HG03565 (cell line): ENCODE data around the gene SEC23IP.
"Not testable (repeated sequence)": the region's sequence is repeated elsewhere in the genome, so short reads cannot be mapped to it uniquely, and the experiment has no call there.

Experiments
- ATAC-seq: cut with Tn5 transposase; IDR thresholded peaks from one replicate; pipeline ENCODE4 v1.9.1; 2021; ENCODE audit warnings: mild to moderate bottlenecking, moderate library complexity; ENCODE audit not compliant: unreplicated experiment

Gene SEC23IP

DNA sequence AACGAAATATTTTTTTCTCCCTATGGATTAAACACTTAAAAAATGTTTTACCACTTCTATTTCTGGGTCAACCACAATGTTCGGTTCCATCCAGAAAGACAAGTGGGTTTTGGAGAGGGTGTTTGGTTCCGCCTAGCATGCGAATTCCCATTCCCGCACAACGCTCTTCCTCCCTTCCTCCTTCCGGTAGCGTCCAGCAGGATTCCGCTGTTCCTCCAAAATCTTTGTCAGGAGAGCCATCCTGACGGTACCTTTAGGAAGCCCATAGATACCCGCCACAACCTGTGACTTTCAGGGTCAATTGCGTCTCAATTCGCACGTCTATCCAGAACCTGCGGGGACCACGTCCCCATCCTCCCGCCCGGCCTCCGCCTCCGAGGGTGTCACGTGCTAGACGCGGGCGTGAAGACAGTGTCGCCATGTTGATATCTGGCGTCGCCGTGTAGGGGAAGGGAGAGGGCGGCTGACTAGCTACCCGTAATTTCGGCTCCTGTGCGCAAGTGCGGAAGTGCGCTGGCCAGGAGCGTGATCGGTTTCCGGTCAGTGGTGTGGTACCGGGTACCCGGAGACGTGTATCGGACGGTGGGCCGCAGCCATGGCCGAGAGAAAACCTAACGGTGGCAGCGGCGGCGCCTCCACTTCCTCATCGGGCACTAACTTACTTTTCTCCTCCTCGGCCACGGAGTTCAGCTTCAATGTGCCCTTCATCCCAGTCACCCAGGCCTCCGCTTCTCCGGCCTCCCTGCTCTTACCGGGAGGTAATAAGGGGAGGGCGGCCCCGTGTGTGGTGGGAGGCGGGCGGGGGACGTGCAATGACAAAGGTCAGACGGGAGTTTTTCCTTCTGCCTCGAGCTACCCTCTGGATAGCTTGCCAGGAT, at the start of gene SEC23IP:
TSS of gene SEC23IP (plus strand) at position 543 of the 878 bp plus-strand sequence. CDS start at position 596, 53 bp downstream.
- peak; percentile 99 for ATAC-seq

DNA sequence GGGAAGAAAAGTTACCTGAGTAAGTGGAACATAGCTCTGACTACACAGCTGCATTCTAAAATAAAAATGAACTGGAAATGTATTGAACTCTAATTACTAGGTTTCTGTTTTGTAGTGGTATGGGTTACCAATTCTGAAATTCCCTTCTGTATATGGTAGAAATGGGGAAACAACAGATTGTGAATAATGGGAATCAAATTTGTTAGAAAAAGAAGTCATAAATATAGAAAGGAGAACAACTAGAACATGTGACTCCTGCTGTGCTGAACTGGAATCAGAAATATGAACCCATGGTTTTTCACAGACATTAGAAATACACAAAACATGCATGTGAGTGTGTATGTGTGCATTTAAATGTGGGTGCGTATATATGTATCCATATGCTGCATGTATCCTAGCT, 46.9 kb upstream of the SEC23IP start:
- no peak for ATAC-seq

- no peak for ATAC-seq
These were observed 43.3 kb upstream of the SEC23IP start for GRCh38 chr10:119849031-119849789.

DNA sequence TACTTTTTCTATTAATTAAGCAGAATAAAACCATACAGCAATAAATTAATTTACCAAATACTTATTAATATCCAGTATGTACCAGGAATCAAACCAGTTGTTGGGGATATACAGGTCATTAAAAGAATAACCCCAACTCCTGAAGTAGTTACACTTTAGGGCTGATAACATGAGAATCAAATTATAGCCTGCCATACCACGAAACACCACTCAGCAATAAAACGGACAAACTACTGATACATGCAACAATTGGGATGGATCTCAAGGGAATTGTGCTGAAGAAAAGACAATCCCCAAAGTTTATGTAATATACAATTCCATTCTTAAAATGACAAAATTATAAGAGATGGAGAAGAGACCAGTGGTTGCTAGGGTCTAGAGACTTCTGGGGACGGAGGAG, 42.6 kb upstream of the SEC23IP start:
- no peak for ATAC-seq

DNA sequence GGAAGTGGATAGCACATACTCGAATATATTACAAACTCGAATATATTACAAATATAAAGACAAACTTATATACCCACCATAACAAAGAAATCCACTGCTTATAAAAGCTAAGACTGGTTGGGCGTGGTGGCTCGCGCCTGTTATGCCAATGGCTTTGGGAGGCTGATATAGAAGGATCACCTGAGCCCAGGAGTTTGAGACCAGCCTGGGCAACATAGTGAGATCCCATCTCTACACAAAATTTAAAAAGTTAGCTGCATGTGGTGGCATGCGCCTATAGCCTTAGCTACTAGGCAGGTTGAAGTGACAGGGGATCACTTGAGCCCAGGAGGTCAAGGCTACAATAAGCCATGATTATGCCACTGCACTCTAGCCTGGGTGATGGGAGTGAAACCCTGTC, 40.3 kb upstream of the SEC23IP start:
- no peak for ATAC-seq

- no peak for ATAC-seq
These were observed 39.7 kb upstream of the SEC23IP start for GRCh38 chr10:119852822-119853221.

DNA sequence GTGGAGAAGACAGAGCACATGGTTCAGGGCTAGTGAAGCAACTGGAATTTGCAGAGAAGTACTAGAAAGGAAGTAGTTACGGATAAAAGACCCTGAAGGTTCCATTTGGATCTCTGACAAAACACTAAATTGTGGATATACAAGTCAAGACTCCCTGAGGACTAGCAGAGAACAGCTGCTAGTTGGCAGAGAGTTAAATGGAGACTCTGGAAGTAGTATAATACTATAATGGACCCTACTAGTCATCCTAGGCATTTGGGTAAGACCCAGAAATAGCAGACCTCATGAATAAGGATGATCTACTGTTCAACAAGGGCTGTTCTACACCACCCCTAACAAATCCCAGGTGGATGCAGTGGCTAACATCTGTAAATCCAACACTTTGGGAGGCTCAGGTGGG, 39.0 kb upstream of the SEC23IP start:
- no peak for ATAC-seq

DNA sequence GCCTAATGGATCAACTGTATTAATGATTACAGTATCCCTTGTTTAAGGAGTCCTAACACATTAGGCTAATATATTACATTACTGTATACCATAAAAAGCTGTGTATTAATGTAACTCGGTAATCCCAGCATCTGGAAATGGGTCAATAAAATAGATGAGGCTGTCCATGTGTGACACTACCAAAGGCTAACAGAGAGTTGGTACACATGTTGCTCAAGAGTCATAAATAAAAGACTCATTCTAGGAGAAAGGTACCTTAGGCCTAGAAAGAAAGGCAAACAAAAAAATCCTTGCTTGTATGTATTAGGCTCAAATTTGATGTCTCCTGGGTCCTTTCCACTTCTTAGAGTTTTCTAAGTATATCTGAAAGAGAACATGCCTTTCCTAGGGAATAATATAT, 34.5 kb upstream of the SEC23IP start:
- no peak for ATAC-seq

DNA sequence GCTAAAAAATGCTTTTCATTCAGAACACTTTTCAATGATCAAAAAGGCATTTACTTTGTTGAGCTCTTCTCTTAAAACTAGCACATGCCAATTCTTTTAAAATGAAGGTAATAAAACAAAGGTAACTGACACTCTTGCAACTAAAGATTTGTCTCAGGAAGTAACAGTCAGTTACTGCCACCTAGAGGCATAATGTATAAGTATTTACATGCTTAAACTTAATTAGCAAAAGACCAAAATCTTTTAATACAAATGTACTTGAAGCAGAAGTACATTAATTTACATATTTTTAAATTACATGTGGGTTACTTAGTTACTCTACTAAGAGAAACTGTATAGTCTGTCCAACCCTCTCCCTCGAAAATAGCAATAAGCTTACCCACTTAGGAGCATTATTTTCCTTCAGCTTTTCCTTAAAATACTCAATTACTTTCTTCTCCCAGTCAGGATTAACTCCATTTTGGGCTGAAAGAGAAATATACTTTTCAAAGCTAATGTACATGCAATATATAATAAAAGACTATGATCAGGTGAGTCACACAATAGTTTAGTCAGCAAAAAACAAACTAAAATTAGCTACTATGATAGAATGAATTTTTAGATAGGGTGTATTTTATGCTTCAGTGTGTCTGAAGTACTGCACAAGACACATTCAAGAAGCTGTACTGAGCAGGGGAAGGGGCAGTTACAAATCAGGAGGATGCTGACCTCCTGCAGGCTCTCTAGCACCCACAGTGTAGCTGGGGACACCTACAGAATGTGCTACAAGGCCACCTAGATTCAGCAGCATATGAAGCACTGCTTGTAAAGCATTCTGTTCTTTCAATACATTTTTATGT, 32.9 kb upstream of the SEC23IP start:
- ATAC-seq = no peak

DNA sequence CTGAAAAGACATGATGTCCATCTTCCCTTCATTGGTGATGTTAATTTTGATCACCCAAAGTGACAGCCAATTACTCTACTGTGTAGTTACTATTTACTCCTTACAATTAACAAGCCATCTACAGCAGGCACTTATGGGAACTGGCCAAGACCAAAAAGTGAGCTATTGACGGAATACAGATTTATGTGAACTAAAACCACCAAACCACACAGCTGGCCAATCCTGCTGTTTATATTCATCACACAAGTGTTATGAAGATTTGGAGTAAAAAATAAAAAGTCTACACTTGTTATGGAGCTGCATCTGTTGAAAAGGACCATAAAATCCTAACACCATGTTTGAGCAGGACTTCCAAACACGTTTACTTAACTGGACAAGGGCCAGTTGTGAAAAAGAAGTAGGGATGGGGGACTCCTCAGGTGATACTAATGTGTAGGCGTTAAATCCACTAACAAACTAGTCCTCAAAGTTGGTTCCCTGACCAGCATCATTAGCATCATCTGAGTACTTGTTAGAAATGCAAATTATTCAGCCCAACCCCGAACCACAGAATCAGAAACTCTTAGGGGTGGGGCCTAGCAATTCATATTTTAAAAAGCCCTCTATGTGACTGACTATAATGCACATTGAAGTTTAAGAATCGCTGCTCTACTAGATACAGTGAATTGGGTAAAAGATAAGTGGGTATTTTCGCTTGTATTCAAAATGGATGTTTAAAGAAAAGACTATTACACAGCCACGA, 31.5 kb upstream of the SEC23IP start:
- ATAC-seq = peak; percentile 37

GRCh38 chr10:119862524-119862923, 30.0 kb upstream of the SEC23IP start:
- no peak for ATAC-seq

DNA sequence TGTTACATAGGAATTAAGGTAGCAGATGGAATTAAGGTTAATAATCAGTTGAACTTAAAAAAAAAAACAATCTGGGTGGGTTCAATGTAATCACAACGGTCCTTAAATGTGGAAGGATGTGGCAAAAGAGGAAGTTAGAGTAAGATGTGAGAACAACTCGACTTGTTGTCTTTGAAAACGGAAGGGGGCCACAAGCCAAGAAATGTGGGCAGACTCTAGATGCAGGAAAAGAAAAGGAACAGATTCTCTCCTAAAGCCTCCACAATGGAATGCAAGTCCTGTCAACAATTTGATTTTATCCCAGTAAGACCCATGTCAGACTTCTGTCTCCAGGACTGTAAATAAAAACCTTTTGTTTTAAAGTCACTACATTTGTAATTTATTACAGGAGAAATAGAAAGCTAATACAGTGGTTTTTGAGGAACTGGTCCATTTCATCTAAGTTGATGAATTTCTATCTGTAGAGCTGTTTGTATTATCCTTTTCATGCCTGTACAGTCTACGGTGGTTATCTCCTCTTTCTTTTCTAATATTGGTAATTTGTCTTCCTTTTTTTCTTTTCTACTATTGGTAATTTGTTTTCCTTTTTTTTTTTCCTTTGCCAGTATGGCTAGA, 28.5 kb upstream of the SEC23IP start:
- no peak for ATAC-seq

DNA sequence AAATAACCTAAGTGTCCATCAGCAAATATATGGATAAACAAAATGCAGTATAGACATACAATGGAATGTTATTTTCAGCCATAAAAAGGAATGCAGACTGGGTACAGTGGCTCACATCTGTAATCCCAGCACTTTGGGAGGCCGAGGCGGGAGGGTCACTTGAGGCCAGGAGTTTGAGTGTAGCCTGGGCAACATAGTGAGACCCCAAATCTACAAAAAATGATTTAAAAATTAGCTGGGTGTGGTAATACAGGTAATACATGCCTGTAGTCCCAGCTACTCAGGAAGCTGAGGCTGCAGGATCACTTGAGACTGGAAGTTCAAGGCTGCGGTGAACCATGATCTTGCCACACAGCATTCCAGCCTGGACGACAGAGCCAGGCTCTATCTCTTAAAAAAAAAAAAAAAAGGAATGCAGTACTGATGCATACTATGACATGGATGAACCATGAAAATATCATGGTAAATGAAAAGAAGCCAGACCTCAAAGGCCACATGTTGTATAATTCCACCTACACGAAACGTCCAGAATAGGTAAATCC, 26.8 kb upstream of the SEC23IP start:
- no peak for ATAC-seq

DNA sequence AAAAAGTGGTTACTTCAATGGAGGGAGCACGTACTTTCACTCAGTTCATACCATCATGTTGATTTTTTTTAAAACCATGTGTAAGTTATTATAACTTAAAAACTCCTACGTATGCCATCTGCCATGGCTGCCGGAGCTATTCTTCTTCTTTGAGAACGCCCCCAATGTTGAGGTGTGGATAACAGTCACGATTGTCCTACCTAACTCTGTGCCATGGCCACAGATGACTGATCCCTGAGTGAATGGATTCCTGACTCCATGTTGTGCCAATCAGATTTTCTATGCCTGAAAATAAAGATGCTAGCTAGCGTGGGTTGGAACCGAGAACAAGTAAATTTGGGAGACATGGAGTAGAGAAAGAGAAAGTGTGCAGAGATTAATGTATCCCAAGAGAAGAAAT, 25.2 kb upstream of the SEC23IP start:
- no peak for ATAC-seq

GRCh38 chr10:119869398-119869797, 23.1 kb upstream of the SEC23IP start:
- not testable (repeated sequence) for ATAC-seq

DNA sequence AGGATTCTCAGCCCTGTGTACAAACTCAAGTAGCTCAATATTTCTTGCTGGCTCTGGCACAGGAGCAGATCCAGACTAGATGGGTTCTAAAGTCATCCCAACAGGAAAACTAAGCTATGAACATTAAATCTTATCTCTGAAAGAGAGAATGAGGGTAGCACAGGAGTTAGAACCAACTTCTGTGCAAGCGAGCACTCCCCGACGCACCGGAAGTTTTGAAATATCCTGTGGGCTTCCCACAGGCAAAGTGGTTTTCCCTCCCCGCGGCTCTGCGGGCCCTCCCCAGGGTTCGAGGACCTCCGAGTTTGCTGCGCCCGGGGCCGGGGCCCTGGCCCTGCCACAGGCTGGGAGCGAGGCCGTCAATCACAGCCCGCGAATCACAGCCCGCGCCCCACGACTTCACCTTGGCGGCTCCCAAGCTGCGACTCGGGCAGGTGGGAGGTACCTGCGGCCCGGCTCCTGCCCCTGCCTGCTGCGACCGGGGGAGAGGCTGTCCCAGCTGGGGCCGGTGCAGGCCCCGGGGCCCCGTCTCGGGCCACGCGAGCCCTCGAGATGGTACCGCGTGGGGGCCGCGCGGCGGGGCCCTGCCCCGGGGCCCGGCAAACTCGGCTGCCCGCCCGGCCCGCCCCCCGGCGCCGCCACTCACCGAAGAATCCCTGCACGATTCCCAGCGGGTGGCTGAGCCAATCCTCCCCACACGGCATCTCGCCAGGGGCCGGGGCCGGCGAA, 20.5 kb upstream of the SEC23IP start:
- peak; percentile 17 for ATAC-seq

GRCh38 chr10:119872610-119872859, 20.0 kb upstream of the SEC23IP start, which contains the start of gene MCMBP:
TSS of gene MCMBP (minus strand) at chr10:119872843. CDS start at chr10:119872584, 259 bp downstream.
- ATAC-seq = no peak

- ATAC-seq = peak; percentile 87
These were observed 19.5 kb upstream of the SEC23IP start for GRCh38 chr10:119872860-119873681.
